ENCODE data around the gene CELF1. TPM values are rescaled to one million over a fixed set of nuclear protein-coding genes. Genes with fewer than 3 reads are reported as not detected.

CELF1 gene
- total and polyA plus RNA-seq, 2 of the 4 experiments (the other 2 are of a cell fraction), result 63.3 to 135 TPM

GRCh38 chr11:47508240-47508957, 44.5 kb downstream of the CELF1 start:
- H4K20me1 ChIP-seq (ENCODE audit: insufficient read depth, low read length), result peaks cover 88% of the 10 kb centered on the region
- no TSS peak for BruUV-seq (replicated peaks)

More at GRCh38 chr11:47508240-47508957, 44.5 kb downstream of the CELF1 start:
- no CpG with 5 or more reads among the region's 8 CpGs for WGBS, 2 experiments (ENCODE audit: extremely low coverage in 2 of 2, insufficient read length in 1 of 2)
- Histone ChIP-seq H3K4ac (ENCODE audit: low read depth, low read length) (no peak overlapping the region), H3K27ac (ENCODE audit: insufficient read depth, low read length) (no peak overlapping the region), H3K9me1 (ENCODE audit: insufficient read depth, low read length) (peaks cover 28% of the 10 kb centered on the region), H4K5ac (ENCODE audit: low read depth, low read length) (no peak overlapping the region), H2BK15ac (ENCODE audit: low read depth, low read length) (no peak overlapping the region), H2BK5ac (ENCODE audit: low read depth, low read length, poor library complexity, severe bottlenecking) (no peak overlapping the region), H3K27me3 (ENCODE audit: control insufficient read depth, insufficient read depth, low read length) (no peaks in the 10 kb centered on the region), H3K79me1 (ENCODE audit: low read depth in 1 of 2, low read length in 2 of 2) (peaks cover 34 to 92% of the 10 kb centered on the region in 2 experiments), H3K4me1 (ENCODE audit: control insufficient read depth, insufficient read depth, low read length) (peaks cover 12% of the 10 kb centered on the region), H4K91ac (ENCODE audit: insufficient read depth, low read depth, low read length) (no peak overlapping the region), H3K14ac (replicated peaks; ENCODE audit: low read depth, low read length) (no peak overlapping the region), H3K9ac (ENCODE audit: low read depth, low read length) (no peak overlapping the region), H3K23ac (ENCODE audit: low read depth, low read length) (no peak overlapping the region), H3K4me3 (ENCODE audit: insufficient read depth, low read depth, low read length) (no peak overlapping the region), H3K36me3 (ENCODE audit: control insufficient read depth, insufficient read depth, low read length) (no peaks in the 10 kb centered on the region), H3K56ac (ENCODE audit: extremely low read depth, insufficient read depth, low read length) (no peak overlapping the region), H3K9me3 (ENCODE audit: control insufficient read depth, insufficient read depth, low read length) (no peaks in the 10 kb centered on the region), H2AFZ (replicated peaks; ENCODE audit: low read length, poor library complexity) (no peak overlapping the region), H3K4me2 (ENCODE audit: low read depth, low read length) (no peak overlapping the region), H4K8ac (ENCODE audit: low read depth in 2 of 2, low read length in 2 of 2) (no peak overlapping the region), H2BK120ac (ENCODE audit: low read depth, low read length) (no peak overlapping the region), H2AK5ac (ENCODE audit: low read depth, low read length) (no peak overlapping the region), H2BK20ac (ENCODE audit: low read depth, low read length) (no peak overlapping the region), H3K18ac (ENCODE audit: low read depth, low read length) (no peak overlapping the region), H2AK9ac (replicated peaks; ENCODE audit: low read depth, low read length, poor library complexity) (no peak overlapping the region)
- TF ChIP-seq MAZ (IDR thresholded peaks at IDR 0.05; ENCODE audit: borderline replicate concordance, low read depth, low read length) (no peak), POLR2A (IDR thresholded peaks at IDR 0.05; ENCODE audit: low read depth, low read length) (no peak), MAFK (IDR thresholded peaks at IDR 0.05; ENCODE audit: low read depth, low read length) (no peak), RAD21 (IDR thresholded peaks at IDR 0.05; ENCODE audit: low read length) (no peak), FOS (IDR thresholded peaks at IDR 0.05; ENCODE audit: low read depth, low read length) (no peak), CEBPB (IDR thresholded peaks at IDR 0.05; ENCODE audit: low read depth, low read length) (no peak), SMC3 (IDR thresholded peaks at IDR 0.05; ENCODE audit: low read depth, low read length) (no peak), MXI1 (IDR thresholded peaks at IDR 0.05; ENCODE audit: borderline replicate concordance, low read depth, low read length) (no peak), CTCF (conservative IDR thresholded peaks at IDR 0.05; ENCODE audit: low read depth, low read length) (no peak), CHD1 (IDR thresholded peaks at IDR 0.05; ENCODE audit: low read depth, low read length) (no peak), NFE2L2 (IDR thresholded peaks at IDR 0.05; ENCODE audit: low read depth, low read length) (no peak), BHLHE40 (IDR thresholded peaks at IDR 0.05; ENCODE audit: low read depth, low read length) (no peak)
- ChIA-PET POLR2A (ENCODE audit: unreplicated experiment) (no interaction called here), CTCF (interaction anchor here (0.6 kb wide), 1 partner anchor 223 kb away, joined by 3 read pairs; no protein-coding TSS in a partner anchor)
- in situ Hi-C loops (cut with MboI; ENCODE audit: low sequenced_read_pairs), result no loop called here
- DNase-seq (no peak), ATAC-seq (ENCODE audit: low read depth) (no peak)
- dilution Hi-C loops (cut with HindIII; ENCODE audit: low sequenced_read_pairs, unreplicated experiment), result no loop called here
- intact Hi-C loops (cut with micrococcal nuclease), result no loop called here

Data from IMR-90 (cell line).